Cardiac muscle cell (in vitro differentiated cells and primary cell): ENCODE results near the gene STARD3. TPM values are rescaled to one million over a fixed set of nuclear protein-coding genes. Genes with fewer than 3 reads are reported as not detected.

Experiments used
- DNase-seq, 2 donors: peaks; one replicate each; pipeline versions ENCODE4 v3.0.0 to v3.0.0-alpha.2; 2010 to 2017; ENCODE audit warnings: low read depth in 1 of 2, low spot score in 1 of 2
- H3K27ac ChIP-seq: fragments of 200-600 bp; sonication (generic); 2 replicates; pipeline ENCODE4 v1.5.1; 2016
- H3K27me3 ChIP-seq: fragments of 200-600 bp; sonication (generic); 2 replicates; pipeline ENCODE4 v1.6.0; 2016; ENCODE audit warnings: control low read depth
- H3K36me3 ChIP-seq: fragments of 200-600 bp; sonication (generic); 2 replicates; pipeline ENCODE4 v1.5.1; 2016; ENCODE audit warnings: control low read depth
- H3K4me1 ChIP-seq: fragments of 200-600 bp; sonication (generic); 2 replicates; pipeline ENCODE4 v1.8.1; 2017; ENCODE audit warnings: low read depth, mild to moderate bottlenecking, mixed run types
- H3K4me3 ChIP-seq: fragments of 200-600 bp; sonication (generic); 2 replicates; pipeline ENCODE4 v1.5.1; 2016; ENCODE audit warnings: mild to moderate bottlenecking
- H3K9me3 ChIP-seq: fragments of 200-600 bp; sonication (generic); 2 replicates; pipeline ENCODE4 v1.5.1; 2017; ENCODE audit warnings: low read depth, mild to moderate bottlenecking, control low read depth
- CTCF ChIP-seq: IDR thresholded peaks from 2 replicates; pipeline ENCODE4 v1.5.1; 2012; ENCODE audit warnings: low read depth, mild to moderate bottlenecking, low read length
- polyA plus RNA-seq: library from polyadenylated mRNA; unstranded; fragments of >200 nt; fragmentation: Nextera tagmentation; extraction: Ambion mirVana; gene quantifications from 2 replicates; pipeline ENCODE4 v1.2.1, GENCODE V29; 2016
- total RNA-seq: library from RNA; depleted of rRNA; stranded (reverse); fragments of >200 nt; gene quantifications from 2 replicates; pipeline ENCODE4 v1.2.3, GENCODE V29; 2016

Gene STARD3
- total and polyA plus RNA-seq, 2 experiments from 2014 or later: 47.9 to 67.1 TPM

GRCh38 chr17:39658346-39658745, 21.4 kb downstream of the STARD3 start:
- peaks cover 11% of the 10 kb centered on the region for H3K36me3 ChIP-seq
- H3K27ac ChIP-seq: no peak overlapping the region
- no peak for TF ChIP-seq CTCF
- H3K4me1 ChIP-seq: peaks cover 7% of the 10 kb centered on the region
- no peaks in the 10 kb centered on the region for H3K9me3 ChIP-seq
- DNase-seq: no peak
- H3K27me3 ChIP-seq: no peaks in the 10 kb centered on the region
- no peak overlapping the region for H3K4me3 ChIP-seq

GRCh38 chr17:39658760-39659159, 21.8 kb downstream of the STARD3 start:
- Histone ChIP-seq H3K27me3 (no peaks in the 10 kb centered on the region), H3K4me1 (peaks cover 6% of the 10 kb centered on the region), H3K27ac (no peak overlapping the region), H3K36me3 (peaks cover 11% of the 10 kb centered on the region), H3K4me3 (no peak overlapping the region), H3K9me3 (no peaks in the 10 kb centered on the region)
- DNase-seq: no peak
- no peak for TF ChIP-seq CTCF

GRCh38 chr17:39659279-39660010, 22.5 kb downstream of the STARD3 start:
- TF ChIP-seq CTCF: no peak
- Histone ChIP-seq H3K4me3 (no peak overlapping the region), H3K36me3 (peaks cover 11% of the 10 kb centered on the region), H3K27ac (no peak overlapping the region), H3K27me3 (no peaks in the 10 kb centered on the region), H3K9me3 (no peaks in the 10 kb centered on the region), H3K4me1 (peaks cover 13% of the 10 kb centered on the region)
- no peak for DNase-seq

GRCh38 chr17:39660011-39660360, 23.0 kb downstream of the STARD3 start:
- H3K4me3 ChIP-seq: no peak overlapping the region
- H3K36me3 ChIP-seq: peaks cover 11% of the 10 kb centered on the region
- no peaks in the 10 kb centered on the region for H3K27me3 ChIP-seq
- DNase-seq: no peak
- no peaks in the 10 kb centered on the region for H3K9me3 ChIP-seq
- peaks cover 18% of the 10 kb centered on the region for H3K4me1 ChIP-seq
- no peak overlapping the region for H3K27ac ChIP-seq
- no peak for TF ChIP-seq CTCF

- Histone ChIP-seq H3K27ac (no peak overlapping the region), H3K9me3 (no peaks in the 10 kb centered on the region), H3K36me3 (peaks cover 11% of the 10 kb centered on the region), H3K27me3 (no peaks in the 10 kb centered on the region), H3K4me3 (no peak overlapping the region), H3K4me1 (peaks cover 25% of the 10 kb centered on the region)
- DNase-seq: no peak
- TF ChIP-seq CTCF: no peak
Observed at GRCh38 chr17:39660397-39661385, 23.7 kb downstream of the STARD3 start.
